ENCODE measurements around the gene NDUFS5.
"Not testable (repeated sequence)": the region's sequence is repeated elsewhere in the genome, so short reads cannot be mapped to it uniquely, and the experiment has no call there.

NDUFS5 gene

DNA sequence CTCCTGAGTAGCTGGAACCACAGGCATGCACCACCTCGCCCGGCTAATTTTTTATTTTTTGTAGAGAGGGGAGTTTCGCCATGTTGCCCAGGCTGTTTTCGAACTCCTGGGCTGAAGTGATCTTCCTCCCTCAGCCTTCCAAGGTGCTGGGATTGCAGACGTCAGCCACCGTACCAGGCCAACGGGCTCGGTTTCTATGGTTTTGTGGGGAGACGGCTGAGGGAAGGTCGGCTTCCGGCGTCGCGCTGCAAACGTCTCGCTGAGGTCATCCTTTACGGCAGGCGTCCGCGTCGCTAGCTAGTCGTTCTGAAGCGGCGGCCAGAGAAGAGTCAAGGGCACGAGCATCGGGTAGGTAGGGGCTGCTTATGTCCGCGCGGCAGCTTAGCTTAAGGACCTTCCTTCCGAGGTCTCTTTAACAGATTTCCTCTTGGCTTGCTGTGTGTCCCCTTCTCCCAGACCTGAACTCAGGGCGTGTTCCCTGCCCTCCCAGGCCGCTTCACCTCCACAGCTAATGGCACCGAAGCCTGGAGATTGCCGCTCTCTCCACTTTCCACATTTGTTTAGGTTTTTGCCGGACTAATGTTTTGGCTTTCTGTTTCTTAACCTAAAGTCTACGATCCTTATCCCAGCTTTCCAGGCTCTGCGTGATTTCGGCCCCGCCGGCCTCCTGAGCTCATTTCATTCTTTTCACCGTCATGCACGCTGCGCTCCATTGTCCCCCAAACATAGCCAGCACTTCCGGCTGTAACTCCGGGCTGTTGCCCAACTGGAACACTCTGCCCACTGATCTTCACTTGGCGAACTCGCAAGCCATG, at the start of gene NDUFS5:
Gene NDUFS5, plus strand, starts transcription at position 300 of the 815 bp plus-strand sequence. CDS start 2,375 bp downstream, outside the sequence.
- peak; percentile 67 to 72 (median 70) for DNase-seq (ENCODE audit: low read depth in 3 of 3)

DNA sequence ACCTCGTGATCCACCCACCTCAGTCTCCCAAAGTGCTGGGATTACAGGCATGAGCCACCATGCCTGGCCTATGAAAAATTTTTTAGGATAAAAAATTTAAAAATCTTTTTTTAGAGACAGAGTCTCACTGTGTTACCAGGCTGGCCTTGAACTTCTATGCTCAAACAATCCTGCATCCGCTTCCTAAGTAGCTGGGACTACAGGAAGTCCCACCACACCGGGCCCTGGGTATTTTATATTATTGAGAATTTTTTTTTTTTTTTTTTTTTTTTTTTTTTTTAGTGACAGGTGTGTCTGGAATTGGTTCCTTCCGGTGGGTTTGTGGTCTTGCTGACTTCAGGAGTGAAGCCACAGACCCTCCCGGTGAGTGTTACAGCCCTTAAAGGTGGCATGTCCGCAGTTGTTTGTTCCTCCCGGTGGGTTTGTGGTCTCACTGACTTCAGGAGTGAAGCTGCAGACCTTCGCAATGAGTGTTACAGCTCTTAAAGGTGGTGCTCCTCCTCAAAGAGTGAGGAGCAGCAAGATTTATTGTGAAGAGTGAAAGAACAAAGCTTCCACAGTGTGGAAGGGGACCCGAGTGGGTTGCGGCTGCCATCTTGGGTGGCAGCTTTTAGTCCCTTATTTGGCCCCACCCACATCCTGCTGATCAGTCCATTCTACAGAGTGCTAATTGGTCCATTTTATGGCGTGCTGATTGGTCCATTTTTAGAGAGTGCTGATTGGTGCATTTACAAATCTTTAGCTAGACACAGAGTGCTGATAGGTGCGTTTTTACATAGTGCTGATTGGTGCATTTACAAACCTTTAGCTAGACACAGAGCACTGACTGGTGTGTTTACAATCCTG, 48.5 kb upstream of the NDUFS5 start:
- DNase-seq (ENCODE audit: low read depth in 3 of 3), result not testable (repeated sequence)

DNA sequence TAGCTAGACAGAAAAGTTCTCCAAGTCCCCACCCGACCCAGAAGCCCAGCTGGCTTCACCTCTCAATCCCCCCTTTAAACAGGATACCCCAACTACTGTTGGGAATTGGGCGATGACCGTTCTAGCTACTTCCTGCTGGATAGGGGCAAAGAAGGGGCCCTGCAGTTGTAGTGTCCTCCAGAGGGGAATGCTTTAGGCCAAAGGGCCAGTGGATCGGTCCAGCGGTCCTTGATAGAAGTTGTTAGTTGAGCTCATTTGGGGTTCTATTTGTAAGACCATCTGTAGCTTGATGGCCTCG, 48.0 kb upstream of the NDUFS5 start:
- not testable (repeated sequence) for DNase-seq (ENCODE audit: low read depth in 3 of 3)

DNA sequence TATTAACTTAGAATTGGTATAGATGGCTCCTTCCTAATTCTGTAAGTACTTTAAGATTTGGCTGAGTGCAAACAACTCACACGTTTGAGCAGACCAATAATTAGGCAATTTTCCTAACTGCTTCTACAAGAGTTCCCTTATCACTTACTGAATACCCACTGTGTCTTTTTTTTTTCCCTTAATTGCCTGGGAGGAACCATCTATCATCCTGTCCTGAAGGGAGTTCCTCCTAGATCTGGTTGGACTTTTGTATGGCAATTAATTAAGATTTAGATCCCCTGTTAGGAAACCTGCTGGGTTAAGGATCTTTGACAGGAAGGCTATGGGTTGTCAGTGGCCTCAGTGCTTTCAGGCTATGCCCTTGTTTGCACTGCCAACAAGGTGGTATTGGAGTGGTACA, 46.8 kb upstream of the NDUFS5 start:
- DNase-seq (ENCODE audit: low read depth in 3 of 3), result not testable (repeated sequence)

DNA sequence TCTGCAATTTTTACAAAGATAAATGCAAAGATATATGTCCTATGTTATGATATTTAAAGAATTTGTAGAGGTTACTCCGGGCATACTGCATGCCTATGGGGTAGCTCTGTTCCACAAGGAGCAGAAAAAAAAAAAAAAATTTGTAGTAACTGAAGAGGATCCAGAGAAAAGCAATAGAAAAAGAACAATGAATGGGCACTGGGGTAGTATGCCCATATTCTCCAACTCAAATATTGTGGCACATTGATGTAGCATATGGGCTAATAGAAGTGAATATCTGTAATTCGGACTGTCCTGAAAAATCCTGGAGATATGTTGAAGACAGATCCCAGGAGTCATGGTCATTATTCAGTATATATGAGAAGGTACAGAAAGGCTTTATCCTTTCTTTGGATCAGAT, 36.2 kb upstream of the NDUFS5 start:
- no peak for DNase-seq (ENCODE audit: low read depth in 3 of 3)

DNA sequence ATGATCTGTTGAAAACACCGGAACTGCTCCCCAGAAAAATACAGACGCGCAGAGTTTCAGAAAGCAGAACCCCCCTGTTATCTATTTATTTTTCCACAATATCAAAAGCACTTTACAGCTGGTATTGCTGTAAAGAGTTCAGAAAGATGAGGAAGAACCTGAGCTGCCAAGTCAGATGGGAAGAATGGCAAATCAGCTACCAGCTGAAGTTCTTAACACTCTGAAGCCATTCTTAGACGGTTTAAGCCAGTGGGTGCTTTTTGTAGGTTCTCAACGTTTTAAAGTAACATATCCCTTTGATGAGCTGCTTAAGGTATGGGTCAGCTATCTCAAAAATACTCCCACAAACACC, 35.8 kb upstream of the NDUFS5 start:
- no peak for DNase-seq (ENCODE audit: low read depth in 3 of 3)

DNA sequence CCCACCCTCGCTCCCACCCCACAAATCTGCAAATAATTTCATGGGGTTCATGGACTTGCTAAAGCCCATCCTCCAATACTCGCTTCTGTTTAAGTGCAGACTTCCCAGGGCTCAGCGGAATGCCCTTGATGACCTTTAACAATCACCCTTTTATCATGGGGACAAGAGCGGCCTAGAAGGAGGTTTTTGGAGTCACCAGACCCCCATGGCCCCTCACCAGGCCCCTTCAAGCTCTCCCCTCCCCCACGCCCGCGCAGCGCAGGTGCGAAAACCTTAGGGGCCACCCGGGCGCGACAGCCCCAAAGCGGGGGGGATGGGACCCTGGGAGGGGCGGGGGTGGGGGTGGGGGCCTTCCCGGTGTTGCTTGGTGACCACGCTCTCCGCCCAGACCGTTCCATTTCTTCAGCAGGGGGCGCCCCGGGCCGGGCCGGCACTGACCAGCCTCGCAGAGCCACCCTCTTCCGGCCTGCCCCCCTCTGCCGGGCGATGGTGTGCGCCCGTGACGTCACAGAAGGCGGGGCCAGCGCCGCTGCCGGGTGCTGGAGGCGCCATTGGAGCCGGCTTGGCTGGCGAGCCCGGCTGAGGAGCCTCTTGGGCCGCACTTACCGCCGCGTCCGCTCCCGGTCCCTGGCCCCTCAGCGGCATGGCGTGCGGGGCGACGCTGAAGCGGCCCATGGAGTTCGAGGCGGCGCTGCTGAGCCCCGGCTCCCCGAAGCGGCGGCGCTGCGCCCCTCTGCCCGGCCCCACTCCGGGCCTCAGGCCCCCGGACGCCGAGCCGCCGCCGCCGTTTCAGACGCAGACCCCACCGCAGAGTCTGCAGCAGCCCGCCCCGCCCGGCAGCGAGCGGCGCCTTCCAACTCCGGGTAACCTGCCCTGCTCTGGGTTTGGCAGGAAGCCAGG, 35.2 kb upstream of the NDUFS5 start, which contains the start of gene AKIRIN1:
Gene AKIRIN1, plus strand, starts transcription at position 539 of the 900 bp plus-strand sequence. Its CDS starts 105 bp downstream, at position 644.
- DNase-seq (ENCODE audit: low read depth in 3 of 3), result peak; percentile 96 to 98 (median 97)

DNA sequence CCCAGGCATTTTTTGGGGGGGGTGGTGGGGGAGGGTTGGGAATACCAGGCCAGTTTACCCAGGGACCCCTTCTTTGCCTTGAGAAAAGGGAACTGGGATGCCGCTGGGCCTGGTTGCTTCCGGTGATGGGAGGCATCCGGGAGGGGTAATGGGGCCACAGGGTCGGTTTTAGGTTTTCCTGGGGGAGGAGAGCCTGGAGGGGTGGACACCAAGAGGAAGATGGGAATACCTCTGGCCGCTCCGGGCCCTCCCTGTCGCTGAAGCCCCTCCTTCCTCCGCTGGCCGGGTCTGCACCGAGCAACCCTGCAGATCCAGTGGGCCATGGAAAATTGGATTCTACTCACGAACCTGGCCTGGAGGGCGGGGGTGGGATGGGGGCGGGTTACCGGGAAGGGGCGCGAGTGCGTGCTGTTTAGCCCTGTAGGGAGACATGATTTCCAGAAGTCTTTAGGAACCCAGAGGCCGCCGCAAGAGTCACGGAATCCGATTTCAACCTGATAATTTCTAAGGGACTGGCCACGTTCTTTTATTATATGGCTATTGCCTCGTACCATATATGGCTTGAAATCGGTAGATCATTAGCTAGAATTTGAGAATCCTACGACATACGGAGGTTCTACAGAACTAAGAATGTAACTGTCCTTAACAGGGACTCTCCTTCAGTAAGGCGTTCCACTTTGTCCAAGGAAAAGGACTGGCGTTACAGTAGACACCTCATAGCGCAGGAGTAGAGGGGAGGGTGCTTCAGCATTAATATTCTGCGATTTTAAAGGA, 34.3 kb upstream of the NDUFS5 start:
- DNase-seq (ENCODE audit: low read depth in 3 of 3), result peak in 1 of 3 donors; percentile 15

DNA sequence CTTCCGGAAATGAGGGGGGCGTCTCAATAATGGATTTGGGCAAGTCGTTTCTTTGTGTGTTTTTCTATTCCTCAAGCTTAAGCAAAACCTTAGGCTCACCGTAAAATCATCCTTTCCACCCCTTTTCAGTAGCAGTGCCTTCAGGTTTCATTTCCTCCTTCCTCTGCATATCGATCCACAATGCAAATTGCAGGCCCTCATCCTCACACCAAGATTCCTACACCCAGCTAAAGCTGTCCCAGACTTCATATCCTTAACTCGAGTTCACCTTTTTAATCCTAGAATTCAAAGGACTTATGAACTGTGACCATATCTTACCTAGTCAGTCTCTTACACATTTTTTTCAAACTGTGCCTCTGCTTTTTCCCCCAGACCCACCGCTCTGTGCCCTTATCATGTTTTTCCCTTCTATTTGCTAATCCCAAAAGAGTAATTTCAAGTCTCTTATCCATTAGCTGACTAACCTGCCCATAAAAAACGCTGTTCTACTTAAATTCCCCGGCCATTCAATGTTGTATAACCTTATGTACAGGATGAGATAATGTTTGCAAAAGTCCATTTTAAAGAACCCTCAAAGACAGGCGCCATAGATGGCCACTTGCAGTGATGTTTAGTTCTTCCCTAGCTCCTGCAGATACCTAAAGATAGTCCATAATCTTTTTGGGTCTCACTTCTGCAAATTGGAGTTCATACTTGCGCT, 33.6 kb upstream of the NDUFS5 start:
- DNase-seq (ENCODE audit: low read depth in 3 of 3), result no peak

DNA sequence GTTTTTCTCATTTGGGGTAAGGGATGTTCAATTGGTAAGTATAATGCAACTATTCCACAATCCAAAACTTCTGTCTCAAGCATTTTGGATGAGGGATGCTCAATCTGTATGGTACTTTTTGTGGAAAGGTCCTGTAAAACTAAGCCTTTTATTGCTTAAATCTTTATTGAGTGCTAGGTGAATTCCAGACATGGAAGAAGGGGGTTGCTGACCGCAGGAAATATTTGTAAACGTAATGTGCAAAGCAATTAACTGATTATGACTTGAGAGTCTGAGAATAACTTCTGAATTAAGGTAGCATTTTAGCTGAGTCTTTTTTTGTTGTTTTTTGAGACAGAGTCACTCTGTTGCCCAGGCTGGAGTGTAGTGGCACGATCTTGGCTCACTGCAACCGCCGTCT, 32.0 kb upstream of the NDUFS5 start:
- DNase-seq (ENCODE audit: low read depth in 3 of 3), result no peak

DNA sequence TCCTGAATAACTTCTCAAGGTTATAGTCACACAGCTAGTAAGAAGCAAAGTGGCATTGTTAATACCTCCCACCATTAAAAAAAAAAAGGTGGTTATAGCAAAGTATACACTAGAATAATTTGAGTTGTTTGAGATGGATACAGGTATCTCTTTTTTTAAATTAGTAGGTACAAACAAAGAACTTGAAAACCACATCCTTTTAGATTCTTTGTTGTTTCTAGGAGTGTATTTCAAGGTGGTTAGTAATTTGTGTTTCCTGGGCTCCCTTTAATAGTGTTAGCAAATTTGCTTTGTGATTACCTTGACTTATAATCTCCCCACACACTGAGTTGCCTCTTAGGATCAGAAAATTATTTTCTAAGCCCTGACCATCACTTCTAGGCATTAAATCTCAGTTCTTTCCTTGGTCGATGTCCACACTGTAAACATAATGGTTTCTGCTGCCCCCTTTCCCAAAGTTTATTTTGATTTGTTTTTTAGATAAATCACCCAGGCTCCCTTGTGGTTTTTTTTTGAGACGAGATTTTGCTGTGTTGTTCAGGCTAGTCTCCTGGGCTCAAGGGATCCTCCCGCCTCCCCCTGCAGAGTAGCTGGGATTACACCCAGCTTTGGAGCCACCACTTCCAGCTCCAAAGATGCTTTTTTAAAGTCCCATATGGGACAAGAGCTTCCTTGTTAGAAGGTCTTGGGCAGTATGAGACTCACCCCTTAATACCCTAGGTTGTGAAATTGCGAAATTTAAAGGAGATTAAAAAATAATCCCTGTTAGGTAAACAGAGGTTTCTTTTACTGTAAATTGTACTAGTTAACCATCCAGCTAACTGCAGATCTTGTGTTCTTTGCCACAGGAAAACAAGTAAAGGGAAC, 28.9 kb upstream of the NDUFS5 start:
- DNase-seq (ENCODE audit: low read depth in 3 of 3), result no peak

DNA sequence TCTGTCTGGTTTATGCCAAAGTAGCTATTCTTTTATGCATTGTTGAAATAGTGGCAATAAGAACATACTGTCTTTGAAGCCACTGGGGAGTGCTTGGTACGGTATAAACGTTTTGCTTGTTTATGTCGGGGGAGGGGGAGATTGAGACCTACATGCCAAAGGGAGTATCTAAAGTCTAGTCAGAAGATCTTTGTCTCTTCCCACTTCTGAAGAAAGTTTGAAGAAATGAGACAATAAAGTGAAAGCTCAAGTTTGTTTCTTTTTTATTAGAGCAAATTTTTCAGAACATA, 28.3 kb upstream of the NDUFS5 start:
- no peak for DNase-seq (ENCODE audit: low read depth in 3 of 3)

DNA sequence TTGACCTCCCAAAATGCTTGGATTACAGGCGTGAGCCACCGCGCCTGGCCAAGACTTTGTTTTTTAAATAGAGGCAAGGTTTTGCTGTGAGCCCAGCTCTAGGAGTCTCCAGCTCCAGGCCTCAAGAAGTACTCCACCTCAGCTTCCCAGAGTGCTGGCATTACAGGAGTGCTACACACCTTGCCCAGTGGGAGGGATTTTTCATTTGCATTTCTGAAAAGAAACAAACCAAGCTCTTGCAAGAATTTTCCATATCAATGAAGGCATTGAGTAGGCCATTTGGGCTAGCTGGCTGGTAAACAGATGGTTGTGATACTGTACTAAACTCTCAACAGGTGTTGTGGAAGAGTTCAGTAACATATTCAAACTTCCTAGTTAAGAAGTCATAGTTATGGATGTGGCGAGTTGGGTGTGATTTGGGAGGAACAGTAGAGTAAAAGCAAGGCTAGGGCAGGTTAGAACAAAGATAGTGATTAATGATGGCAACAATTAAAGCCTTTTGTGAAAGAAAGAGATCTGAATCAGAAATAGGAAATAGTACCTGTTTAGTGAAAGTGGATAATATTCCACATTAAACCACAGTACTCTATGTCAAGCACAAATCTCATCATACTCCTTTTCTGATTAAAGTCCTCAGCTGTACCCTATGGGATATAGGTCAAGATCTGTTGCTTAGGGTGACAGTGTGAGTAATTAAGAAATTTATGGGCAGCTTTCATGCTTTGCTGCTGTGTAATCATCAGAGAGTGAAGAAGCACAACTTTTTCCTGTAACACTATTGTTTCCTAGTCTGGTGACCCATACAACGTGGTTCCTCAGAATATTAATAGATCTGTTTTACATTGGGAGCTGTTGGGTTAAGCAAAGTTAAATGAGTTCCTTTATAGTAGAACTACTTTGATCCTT, 24.4 kb upstream of the NDUFS5 start:
- no peak for DNase-seq (ENCODE audit: low read depth in 3 of 3)

DNA sequence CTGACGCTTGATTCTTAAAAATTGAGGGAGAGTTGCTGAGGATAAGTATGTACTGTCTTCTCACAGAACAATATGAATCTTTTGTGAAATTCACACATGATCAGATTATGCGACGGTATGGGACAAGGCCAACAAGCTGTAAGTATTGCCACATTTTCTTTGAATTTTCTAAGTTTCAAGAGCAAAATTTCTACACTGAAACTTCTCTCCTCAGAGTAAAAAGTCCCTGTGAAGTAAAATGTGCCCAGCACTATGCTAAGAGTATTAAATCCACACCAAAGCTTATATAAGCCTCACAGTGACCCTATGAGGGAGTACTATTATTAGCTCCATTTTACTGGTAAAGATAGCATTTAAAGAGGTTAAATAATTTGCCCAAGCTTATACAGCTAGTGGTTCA, 22.9 kb upstream of the NDUFS5 start:
- DNase-seq (ENCODE audit: low read depth in 3 of 3), result no peak

DNA sequence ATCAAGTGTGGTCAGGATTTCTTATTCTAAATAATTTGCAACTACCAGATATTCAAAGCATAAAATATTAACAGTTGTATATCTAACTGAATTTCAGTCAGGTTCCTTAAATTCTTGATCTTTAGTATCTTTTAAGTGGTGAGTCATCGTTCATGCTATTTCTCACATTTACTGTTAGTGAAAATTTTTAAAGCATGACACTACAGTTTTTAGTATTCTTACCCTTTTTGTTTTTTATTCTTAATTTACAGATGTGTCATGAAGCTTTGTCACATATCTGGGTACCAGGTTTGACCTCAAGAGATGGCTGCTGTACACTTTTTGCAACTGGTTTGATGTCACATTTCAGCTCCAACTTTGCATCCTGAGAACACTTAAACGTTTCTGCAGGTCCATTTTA, 22.4 kb upstream of the NDUFS5 start:
- DNase-seq (ENCODE audit: low read depth in 3 of 3), result no peak

DNA sequence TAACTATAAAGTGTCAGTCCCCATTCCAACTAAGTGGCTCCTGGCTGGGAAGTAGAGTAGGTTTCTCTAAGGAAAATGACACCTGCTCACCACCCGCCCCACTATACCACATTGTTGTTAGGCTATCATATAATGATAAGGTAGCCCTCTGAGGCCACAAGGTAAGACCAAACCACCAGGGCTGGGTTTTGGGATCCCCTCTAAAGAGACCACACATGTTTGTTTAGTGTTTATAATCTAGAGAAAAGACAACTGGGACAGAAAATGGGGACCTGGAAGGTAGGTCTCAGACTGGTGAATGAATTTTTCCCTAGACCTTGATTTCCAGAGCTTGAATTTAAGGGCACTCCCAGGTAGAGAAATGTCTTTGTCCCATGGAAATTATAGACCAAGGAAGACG, 19.9 kb upstream of the NDUFS5 start:
- no peak for DNase-seq (ENCODE audit: low read depth in 3 of 3)

DNA sequence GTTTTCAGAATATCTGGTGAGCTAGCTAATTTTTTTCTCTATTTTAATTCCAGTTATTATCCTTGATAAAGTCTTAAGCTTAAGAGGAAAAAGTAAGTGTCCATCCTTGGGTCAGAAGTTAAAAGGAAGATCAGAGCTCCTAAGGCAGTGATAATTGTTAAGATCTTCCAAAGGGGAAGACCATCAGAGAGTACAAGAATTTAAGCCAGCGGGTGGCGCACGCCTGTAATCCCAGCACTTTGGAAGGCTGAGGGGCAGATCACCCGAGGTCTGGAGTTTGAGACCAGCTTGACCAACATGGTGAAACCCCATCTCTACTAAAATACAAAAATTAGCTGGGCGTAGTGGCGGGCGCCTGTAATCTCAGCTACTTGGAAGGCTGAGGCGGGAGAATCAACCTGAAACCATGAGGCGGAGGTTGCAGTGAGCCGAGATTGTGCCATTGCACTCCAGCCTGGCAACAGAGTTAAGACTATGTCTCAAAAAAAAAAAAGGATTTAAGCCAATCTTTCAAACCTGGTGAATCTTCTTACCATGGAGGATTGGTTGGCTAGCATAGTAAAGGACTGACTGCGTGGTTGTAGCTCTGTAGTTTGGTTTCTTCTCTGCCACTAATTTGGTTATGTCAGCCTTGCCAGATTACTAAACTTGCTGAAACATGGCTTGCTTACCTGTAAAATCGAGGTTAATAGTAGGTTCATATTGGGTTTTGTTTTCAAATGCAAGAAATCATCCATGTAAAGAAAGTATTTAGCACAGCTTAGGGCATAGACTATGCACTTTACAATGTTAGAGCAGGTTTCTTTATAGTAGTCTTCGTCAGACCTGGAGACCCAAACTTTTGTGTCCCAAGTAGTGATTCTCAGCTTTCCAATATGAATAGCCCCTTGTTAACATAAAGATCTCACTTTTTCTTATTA, 19.2 kb upstream of the NDUFS5 start:
- no peak for DNase-seq (ENCODE audit: low read depth in 3 of 3)

DNA sequence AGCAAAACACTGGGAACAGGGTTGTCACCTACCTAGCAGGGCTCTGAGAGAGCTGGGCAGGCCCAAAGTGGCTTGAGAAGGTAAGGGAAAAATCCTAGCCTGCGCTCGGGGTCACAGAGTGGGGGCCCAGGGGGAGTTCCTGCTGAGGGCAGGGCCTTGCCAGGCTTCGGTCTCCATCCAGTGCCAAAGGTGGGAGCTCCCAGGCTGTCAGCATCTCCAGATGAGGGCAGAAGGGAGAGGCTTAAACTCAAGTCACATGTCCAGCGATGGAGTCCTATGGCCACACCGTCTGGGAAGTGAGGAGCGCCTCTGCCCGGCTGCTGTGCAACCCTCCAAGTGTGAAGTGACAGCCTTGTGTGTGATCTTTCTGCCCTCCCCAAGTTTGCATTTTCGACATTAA, 11.2 kb upstream of the NDUFS5 start:
- DNase-seq (ENCODE audit: low read depth in 3 of 3), result not testable (repeated sequence)
